ENCODE results near the gene DNAAF9.

GRCh38 chr20:3454831-3455230, 47.4 kb upstream of the DNAAF9 start:
- TF ChIP-seq CTCF (IDR thresholded peaks at IDR 0.05), result no peak
- TF ChIP-seq POLR2A (IDR thresholded peaks at IDR 0.05), result no peak

Measured in esophagus squamous epithelium (tissue), 4 donors.